HG03159 (cell line): ENCODE measurements around the gene CBX1.
A peak's percentile ranks its signal among the peaks of the same experiment; 100 is the strongest.
"Not testable (repeated sequence)": the region's sequence is repeated elsewhere in the genome, so short reads cannot be mapped to it uniquely, and the experiment has no call there.

Experiments
- ATAC-seq: cut with Tn5 transposase; IDR thresholded peaks from one replicate; pipeline ENCODE4 v1.9.1; 2021; ENCODE audit warnings: mild to moderate bottlenecking, moderate library complexity; ENCODE audit not compliant: unreplicated experiment

CBX1 gene

DNA sequence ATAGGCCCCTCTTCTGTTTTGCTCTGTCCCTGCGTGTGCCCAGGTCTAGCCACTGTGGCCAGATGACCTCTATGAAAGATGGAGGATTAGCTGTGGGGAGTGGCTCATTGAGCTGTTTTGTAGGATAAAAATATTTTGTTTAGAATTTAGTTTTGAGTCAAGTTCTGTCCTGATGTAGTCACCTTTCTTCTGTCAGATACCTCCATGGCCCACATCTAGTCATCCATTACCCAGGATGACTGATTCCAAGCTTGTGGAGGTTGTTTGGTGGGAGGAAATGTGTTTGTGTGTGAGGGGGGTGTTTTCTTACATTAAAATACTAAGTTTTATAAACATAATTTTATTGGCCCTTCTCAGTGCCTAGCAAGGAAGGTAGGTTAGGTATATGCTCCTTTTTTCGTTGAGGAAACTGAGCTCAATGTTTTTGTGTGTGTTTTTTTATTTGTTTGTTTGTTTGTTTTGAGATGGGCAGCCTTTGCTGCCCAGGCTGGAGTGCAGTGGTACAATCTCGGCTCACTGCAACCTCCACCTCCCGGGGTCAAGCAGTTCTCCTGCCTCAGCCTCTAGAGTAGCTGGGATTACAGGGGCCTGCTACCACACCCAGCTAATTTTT lies 22.6 kb upstream of the CBX1 start:
- ATAC-seq, result no peak

DNA sequence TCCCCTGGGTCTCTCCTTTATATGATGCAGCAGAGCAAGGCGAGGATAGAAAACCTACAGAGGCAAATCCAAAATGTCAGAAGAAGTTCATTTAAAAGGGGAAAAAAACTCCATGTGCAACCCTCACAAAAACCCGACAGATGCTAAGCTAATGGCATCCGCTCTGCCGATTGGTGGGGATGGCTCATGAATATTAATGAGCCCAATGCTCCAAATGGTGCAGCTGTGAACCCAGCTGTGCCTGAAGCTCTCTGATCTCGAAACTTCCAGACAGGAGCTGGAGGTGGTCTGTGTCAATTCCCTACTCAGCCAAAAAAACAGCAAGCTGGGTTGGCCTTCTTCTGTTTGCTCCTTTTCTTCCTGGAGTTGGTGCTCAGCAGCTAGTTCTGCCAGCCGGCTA lies 21.8 kb upstream of the CBX1 start:
- no peak for ATAC-seq

DNA sequence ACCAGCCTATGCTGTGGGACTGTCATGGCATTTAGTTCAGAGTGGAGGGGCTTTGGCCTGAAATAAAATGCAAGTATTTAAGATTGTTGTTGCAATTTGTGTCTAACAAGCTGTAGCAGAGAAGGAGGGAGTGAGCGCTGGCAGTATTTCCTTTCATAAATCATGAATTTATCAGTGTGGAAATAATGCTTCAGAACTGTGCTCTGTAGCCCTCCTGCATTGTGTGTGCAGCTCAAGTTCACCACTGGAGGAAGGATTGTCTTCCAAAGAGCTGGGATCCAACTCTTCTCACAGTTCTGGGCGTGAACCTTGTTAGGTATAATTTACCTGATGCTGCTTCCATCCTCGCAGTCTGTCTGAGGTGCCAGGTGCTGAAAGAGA lies 21.4 kb upstream of the CBX1 start:
- no peak for ATAC-seq

DNA sequence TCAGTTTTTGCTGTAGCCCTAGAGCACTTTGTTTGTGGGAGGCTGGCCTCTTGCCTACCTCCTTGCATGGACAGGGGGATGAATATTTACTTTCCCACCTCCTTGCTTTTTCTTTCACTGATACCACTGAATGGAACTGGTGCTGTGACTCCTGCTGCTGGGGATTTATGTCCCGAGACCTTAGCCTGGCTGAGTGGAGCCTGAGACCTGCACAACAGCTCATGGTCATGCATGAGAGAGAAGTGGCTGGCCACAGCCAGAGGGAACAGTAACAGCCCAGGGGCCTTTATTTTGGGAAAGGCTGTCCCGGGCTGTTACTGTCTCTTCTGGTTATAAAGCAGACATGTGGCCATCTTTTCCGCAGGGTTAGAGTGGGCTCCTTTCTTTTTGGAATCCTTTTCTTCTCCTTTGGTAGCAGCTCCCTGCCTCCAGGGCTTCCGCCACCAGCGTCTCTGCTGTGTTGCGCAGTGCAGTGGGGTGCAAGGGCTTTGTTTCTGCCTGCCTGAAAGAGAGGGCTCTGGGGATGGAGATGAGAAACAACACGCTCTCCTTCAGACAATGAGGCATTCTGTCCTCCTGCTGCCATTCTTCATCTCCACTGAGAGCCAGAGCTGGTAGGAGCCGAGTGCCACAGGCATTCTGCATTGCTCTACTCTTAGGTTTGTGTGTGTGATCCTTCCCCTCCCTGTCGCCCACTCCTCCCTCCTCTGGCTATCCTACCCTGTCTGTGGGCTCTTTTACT lies 20.8 kb upstream of the CBX1 start:
- no peak for ATAC-seq

DNA sequence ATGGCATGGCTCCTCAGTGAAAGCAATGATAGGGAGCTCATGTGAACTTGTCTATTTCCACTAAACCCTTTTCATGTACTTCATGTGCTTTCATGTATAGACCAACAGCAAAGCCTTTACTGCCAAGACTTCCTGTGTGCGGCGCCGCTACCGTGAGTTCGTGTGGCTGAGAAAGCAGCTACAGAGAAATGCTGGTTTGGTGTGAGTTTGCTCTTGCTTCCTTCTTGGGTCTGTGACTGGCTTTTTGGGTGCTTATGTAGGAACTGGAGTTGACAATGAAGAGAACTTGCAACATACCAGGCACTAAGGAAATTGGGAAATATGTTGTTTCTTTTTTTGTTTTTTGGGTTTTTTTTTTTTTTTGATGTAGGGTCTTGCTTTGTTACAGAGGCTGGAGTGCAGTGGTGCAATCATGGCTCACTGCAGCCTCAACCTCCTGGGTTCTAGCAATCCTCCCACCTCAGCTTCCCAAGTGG lies 12.0 kb upstream of the CBX1 start:
- ATAC-seq, result peak; percentile 44

DNA sequence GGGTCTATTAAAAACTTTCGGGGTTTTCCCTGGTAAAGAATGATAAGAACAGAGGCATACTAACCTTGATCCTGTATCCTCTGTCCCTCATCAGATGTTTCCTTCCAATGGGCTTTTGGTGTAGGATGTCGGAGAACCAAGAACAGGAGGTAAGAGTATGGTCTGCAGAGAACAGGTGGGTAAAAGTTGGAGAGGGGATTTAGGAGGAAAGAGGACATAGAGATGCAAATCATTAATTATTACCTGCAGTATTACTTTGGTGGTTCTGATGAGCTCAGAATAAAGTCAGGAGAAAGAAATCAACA lies 10.6 kb upstream of the CBX1 start:
- no peak for ATAC-seq

DNA sequence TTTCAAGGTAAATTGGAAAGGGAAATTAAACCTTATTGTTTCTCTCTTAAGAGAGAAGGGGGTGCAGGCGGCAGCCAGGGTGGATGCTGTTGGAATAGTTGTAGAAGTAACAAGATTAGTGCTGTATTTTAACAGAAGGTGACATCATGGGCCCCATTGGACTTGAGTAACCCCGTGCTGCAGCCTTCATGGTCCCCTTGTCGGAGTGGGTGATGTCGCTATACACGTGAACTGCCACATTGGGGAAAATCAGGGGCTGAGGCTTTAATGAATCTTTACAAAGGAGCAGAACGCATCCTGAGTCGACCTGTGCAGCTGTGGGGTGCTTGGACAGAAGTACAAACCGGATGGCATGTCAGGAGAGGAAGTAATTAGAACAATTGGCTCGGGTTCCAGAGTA lies 9.5 kb upstream of the CBX1 start:
- no peak for ATAC-seq

DNA sequence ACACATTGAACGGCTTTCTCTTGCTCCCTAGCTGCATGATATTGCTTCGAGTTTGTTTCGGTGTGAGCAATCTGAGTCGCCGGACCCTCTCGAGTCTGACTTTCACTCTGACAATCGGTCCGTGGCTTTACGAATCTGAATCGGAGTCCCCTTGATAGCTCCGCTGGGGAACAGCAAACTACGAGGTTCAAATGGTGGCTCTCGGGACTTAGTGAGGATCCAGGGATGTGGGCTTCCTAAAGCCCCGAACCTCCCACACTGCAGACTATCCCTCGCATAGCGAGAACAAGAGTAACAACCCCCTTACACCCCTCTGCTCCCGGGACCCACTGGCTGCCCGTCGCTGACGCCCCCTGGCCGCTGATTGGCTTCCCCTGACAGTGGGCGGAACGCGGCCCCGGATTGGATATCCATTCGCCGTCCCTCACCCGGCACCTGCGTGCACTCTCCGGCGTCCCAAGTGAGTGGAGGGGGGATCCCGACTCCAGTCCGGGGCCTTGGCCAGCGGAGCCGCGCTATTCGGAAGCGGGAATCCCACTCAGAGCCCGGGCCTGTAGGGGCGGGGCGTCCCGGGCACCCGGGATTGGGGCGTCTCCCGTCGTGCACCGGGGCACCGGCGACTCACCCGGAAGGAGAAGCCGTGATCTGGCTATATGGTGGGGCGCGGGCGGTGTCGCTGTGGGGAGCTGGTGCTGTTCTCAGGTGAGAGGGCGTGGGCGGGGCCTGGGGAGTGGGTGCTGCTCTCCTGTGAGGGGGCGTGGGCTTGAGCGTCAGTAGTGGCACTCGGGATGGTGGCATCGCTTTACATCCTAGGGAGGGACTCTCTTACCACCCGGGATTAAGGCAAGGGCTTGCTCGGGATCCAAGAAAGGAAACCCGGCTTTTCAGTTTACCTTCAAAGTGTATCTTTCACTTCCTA lies 6.1 kb upstream of the CBX1 start, which contains the start of gene SNX11:
Gene SNX11, plus strand, starts transcription at position 630 of the 919 bp plus-strand sequence. CDS start 4,278 bp downstream, outside the sequence.
- ATAC-seq, result peak; percentile 76

DNA sequence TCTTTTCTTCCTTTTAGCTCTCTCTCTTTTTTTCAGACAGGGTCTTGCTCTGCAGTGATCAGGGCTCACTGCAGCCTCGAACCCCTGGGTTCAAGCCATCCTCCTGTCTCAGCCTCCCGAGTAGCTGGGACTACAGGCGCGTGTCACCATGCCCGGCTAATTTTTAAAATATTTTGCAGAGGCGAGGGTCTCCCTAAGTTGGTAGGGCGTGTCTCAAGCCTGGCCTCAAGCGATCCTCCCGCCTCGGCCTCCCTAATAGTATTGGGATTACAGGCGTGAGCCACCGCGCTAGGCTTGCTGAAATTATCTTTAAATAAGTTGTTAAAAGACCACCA lies 5.5 kb upstream of the CBX1 start:
- no peak for ATAC-seq

DNA sequence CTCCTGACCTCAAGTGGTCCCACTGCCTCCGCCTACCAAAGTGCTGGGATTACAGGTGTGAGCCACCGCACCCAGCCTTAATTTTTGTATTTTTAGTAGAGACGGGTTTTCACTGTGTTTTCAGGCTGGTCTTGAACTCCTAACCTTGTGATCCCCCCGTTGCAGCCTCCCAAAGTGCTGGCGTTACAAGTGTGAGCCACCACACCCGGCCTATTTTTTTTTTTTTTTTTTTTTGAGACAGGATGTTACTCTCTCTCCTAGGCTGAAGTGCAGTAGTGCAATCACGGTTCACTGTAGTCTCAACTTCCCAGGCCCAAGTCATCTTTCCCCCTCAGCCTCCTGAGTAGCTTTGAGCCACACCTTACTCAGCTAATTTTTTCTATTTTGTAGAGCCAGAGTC lies 3.2 kb upstream of the CBX1 start:
- no peak for ATAC-seq

DNA sequence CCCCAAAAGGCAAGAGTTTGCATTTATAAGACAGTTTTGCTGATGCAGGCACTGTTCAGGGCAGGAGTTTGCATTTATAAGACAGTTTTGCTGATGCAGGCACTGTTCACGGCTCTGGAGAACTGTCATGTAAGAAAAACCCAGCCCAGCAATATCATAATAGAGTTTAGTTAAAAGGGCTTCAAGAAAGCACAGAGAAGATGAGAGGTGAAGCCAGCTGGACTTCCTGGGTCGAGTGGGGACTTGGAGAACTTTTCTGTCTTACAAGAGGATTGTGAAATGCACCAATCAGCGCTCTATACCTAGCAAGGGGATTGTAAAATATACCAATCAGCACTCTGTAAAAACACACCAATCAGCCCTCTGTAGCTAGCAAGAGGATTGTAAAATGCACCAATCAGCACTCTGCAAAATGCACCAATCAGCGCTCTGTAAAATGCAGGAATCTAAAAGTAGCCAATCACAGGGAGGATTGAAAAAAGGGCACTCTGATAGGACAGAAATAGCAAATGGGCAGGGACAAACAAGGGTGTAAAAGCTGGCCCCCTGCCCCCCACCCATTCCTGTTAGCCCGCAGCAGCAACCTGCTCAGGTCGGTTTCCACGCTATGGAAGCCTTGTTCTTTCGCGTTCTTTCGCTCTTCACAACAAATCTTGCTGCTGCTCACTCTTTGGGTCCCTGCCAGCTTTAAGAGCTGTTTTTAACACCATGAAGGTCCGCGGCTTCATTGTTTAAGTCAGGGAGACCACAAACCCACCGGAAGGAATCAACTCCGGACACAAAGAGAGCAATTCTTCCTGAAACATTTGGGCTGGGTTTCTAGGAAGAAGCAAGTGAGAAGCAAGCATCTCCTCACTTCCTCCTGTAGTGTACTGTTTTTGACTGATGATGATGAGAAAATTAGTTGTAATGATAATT lies 1.8 kb upstream of the CBX1 start:
- no peak for ATAC-seq

DNA sequence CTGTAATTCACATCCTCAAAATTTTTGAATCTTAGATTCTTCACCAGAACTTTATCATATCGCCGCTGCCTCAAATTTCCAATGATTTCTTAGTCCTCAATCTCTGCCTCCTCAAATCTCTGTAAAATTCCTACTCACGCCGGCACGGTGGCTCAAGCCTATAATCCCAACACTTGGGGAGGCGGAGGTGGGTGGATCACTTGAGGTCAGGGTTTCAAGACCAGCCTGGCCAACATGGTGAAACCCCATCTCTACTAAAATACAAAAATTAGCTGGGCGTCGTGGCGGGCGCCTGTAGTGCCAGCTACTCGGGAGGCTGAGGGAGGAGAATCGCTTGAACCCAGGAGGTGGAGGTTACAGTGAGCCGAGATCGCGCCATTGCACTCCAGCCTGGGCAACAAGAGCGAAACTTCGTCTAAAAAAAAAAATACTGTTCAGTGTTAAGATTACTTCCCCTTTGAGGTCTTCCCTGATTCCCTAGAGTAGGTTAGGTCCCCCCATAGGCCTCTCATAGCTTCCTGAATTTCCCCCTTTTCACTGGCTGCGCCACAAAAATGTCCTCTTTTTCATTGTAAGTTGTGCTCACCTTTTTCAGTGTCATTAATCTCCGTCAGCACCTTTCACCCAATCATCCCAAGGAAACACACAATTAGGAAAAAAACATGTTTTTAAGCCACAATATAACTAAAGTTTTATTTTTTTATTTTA lies 919 bp upstream of the CBX1 start:
- ATAC-seq, result no peak

DNA sequence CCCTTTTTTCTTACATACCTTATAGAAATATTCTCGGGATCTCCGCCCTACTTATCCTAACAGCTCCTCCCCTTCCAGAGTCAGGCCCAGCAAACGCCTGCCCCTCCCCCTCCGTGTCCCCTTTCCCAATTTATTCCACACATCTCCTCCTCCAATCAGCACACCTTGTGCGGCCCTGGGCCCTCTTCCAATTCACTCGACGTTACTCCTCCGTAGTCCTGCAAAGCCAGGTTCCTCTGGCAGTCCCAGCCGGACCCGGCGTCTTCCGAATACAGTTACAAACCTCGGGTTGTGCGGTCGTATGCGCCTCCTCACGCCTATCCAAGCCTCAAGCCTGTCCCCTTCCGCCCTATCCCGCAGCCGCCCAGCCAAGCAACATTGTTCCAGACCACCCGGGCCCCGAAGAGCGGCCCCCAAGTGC lies 677 bp downstream of the CBX1 start:
- peak; percentile 7 for ATAC-seq

DNA sequence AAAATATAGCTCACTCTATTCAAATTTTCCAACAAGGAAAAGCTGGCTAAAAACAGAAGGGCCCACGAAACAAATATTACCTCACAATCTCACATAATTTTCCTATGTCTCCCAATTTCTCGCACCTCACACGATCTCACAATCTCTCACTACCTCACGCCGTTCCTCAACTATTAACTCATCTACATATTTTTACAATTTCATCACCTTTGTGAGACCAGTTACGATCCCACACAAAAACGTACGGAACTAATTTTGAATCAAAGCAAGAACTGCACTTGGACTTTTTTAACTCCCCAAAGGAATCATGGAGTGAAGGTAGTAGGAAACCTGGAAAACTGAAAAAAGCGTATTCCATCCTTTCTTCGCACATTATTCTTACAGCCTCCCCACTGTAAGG lies 1.1 kb downstream of the CBX1 start:
- no peak for ATAC-seq

DNA sequence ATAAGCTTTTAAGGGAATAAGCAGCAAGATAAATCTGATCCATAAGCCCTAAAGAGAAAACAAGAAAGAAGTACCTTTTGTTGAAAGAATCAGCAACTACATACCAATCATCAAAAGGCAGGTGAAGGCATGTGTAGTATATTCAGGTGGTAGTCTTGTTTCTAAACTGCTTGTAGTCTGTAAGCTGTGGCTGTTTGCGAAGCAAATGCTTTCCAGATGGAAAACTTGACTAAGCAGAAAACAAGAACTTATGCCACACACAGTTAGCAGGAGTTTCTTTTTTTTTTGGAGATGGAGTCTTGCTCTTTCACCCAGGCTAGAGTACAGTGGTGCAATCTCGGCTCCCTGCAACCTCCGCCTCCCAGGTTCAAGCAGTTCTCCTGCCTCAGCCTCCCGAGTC lies 5.7 kb downstream of the CBX1 start:
- no peak for ATAC-seq

DNA sequence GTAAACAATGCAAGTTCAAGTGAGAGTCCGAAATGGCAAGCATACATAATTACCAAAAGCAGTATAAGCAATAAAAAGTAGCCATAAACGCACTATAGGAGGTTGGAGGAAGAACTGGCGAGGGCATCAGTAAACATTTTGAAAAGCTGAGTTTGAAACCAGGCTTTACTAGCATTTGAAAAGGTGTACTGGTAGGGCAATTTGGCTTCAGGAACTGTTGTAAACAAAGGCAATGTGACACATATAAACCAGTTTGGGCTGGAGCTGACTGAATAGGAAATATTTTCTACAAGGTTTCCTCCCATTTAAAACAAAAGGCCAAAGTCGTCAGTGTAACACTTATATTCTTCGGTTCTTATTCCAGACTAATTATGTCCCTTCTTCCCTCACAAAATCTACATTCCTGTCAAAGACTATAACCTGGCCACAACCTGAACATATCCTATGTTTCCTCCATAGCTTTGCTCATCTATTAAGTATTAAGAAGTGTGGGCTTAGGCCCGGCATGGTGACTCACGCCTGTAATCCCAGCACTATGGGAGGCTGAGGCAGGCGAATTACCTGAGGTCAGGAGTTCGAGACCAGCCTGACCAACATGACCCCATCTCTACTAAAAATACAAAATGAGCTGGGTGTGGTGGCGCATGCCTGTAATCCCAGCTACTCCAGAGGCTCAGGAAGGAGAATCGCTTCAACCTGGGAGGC lies 7.8 kb downstream of the CBX1 start:
- no peak for ATAC-seq

DNA sequence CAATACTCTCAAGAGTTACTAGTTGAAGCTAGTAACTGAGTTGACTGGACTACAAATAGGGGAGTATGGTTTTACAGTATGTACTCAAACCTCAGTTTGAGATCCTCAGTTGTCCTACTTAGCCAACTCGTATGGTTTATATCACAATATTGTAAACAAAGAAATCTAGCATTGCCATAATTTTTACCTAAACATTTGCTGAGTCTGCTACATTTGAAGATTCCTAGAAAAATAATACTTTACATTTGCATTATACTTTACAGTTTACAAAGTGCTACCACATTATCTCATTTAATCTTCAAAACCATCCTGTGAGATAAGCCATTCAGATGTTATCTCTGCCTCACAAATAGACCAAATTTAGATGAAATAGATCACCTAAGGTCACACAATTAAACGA lies 16.3 kb downstream of the CBX1 start:
- ATAC-seq, result no peak

DNA sequence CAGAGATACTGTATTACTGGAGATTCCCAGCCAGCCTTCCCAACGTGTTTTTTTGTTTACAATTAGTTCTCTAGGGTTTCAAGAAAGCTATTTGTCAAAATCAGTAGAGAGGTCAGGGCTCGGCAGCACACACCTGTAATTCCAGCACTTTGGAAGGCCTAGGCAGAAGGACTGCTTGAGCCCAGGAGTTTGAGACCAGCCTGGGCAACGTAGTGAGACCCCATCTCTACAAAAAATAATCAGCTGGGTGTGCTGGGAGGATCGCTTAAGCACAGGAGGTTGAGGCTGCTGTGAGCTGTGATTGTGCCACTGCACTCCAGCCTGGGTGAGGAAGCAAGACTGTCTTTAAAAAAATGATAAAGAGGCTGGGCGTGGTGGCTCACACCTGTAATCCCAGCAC lies 19.4 kb downstream of the CBX1 start:
- ATAC-seq, result no peak

DNA sequence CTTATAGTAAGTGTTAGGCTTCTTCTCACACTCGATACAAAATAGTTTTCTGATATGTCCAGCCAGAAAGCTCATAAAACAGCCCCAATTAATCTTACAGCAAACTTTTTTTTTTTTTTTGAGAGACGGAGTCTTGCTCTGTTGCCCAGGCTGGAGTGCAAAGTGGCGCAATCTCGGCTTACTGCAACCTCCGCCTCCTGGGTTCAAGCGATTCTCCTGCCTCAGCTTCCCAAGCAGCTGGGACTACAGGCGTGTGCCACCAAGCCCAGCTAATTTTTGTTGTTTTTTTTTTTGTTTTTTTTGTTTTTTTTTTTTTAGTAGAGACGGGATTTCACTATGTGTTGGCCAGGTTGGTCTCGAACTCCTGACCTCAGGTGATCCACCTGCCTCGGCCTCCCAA lies 24.1 kb downstream of the CBX1 start:
- ATAC-seq, result not testable (repeated sequence)
